Transverse colon (tissue), 4 donors: Measurements from ENCODE around the gene RXRB. TPM values are rescaled to one million over a fixed set of nuclear protein-coding genes. Genes with fewer than 3 reads are reported as not detected.

Experiments
- DNase-seq: peaks from one replicate; pipeline ENCODE4 v3.0.0-alpha.2; 2019
- H3K27ac ChIP-seq, 4 donors: fragments of 200-600 bp; sonication (generic); 2 replicates each; pipeline ENCODE4 v1.5.1; 2016 to 2018; ENCODE audit warnings: inconsistent platforms in 4 of 4
- H3K27me3 ChIP-seq: fragments of 200-600 bp; sonication (generic); 2 replicates; pipeline ENCODE4 v1.5.1; 2017; ENCODE audit warnings: inconsistent platforms
- H3K36me3 ChIP-seq, 4 donors: fragments of 200-600 bp; sonication (generic); 2 replicates each; pipeline ENCODE4 v1.5.1; 2017 to 2019; ENCODE audit warnings: inconsistent platforms in 4 of 4
- H3K4me1 ChIP-seq, 4 donors: fragments of 200-600 bp; sonication (generic); 2 replicates each; pipeline ENCODE4 v1.5.1; 2017 to 2020; ENCODE audit warnings: inconsistent platforms in 4 of 4
- H3K4me3 ChIP-seq, 4 donors: fragments of 200-600 bp; sonication (generic); 1 replicate in 1 of 4; 2 replicates in 3 of 4; pipeline versions ENCODE4 v1.5.1 to v1.6.1; 2017 to 2019; ENCODE audit warnings: inconsistent platforms in 4 of 4
- H3K9me3 ChIP-seq, 2 donors: fragments of 200-600 bp; sonication (generic); 2 replicates each; pipeline ENCODE4 v1.5.1; 2017 to 2019; ENCODE audit warnings: inconsistent platforms in 2 of 2
- EP300 ChIP-seq: sonication (generic); formaldehyde crosslinking; IDR thresholded peaks from one replicate; pipeline ENCODE4 v1.6.1; 2017; ENCODE audit warnings: antibody characterized with exemption, low read depth
- POLR2A ChIP-seq: fragments of 450-650 bp; IDR thresholded peaks from one replicate; pipeline ENCODE4 v1.6.1; 2016; ENCODE audit warnings: antibody characterized with exemption, mild to moderate bottlenecking, moderate library complexity
- POLR2AphosphoS5 ChIP-seq, 3 donors: sonication (generic); formaldehyde crosslinking; IDR thresholded peaks; one replicate each; pipeline ENCODE4 v1.6.1; 2016; ENCODE audit warnings: antibody characterized with exemption in 3 of 3
- WGBS, 2 donors: methylation state at CpG; one replicate each; pipeline ENCODE4 v1.1.5; 2018; ENCODE audit warnings: low coverage in 1 of 2; 5-methylcytosine and 5-hydroxymethylcytosine counted together
- in situ Hi-C, 4 donors: fragments of 200-750 bp; cut with MboI; loops; one replicate each; pipeline versions ENCODE4 v1.15.0 to v1.15.1; 2017; ENCODE audit warnings: low sequenced_read_pairs in 3 of 4, low pct_ligation_motif_present in 1 of 4, low pct_unique_long_range_greater_than_20kb in 1 of 4
- intact Hi-C: fragments of 100-400 bp; cut with DNase I; formaldehyde crosslinking; loops from one replicate; pipeline ENCODE4 v1.15.1; 2023; ENCODE audit warnings: low total_unique reads
- total RNA-seq, 4 donors: library from RNA; depleted of rRNA; stranded (reverse); fragments of >200 nt; gene quantifications; one replicate each; pipeline ENCODE4 v1.1.0, GENCODE V29; 2016
- TF ChIP-seq, protein P1 (sequence below), 5 experiments: fragments of 200-600 bp in 3 of 5; fragments of 450-650 bp in 2 of 5; sonication (generic) in 3 of 5; IDR thresholded peaks; 1 replicate in 2 of 5; 2 replicates in 3 of 5; pipeline ENCODE4 v1.5.1; 2016 to 2017; ENCODE audit warnings: antibody characterized with exemption in 5 of 5, inconsistent platforms in 3 of 5, mild to moderate bottlenecking in 2 of 5, moderate library complexity in 1 of 5

The RXRB gene
- total RNA-seq, 4 donors from 2014 or later, result 26.9 to 31.9 (median 29.4) TPM

DNA sequence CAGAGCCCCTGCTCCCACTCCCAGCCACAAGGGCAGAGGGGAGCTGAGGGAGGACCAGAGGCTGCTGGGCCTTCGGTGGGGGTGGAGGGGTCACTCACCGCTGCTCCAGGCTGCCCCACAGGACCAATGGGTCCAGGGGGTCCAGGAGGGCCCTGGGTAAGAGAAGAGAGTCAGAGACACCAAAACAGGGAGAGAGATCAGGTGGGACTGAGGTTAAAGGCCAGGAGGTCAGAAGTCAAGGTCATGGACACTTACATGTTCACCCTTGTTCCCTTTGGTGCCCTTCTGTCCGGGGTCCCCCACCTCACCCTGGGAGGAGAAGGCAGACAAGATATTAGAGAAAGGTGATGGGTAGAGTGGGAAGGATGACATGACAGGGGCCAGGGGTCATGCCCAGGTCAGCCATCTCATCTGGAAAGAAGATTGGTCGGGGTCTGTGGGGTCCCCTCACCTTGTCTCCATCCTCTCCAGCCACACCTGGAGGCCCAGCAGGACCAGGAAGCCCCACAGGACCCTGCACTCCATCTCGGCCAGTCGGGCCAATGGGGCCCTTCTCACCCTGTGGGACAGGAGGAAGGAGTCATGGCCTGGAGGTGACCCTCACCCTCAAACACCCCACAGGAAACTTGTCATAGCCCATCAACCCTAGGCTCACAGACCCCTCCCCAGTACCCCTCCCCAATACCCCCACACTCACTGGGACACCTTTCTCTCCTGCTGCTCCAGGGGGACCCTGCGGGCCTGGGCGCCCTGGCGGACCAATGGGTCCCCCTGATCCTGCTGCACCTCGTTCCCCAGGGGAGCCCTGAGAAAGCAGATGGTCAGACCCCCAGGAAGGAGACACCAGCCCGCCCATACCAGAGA, 29.2 kb downstream of the RXRB start:
- WGBS, 2 donors, result 80% methylated on average over 11 of the region's 11 CpGs; no CpG with 5 or more reads in 1 of the 2 donors
- TF ChIP-seq POLR2A (no peak), POLR2AphosphoS5 (IDR thresholded peaks at IDR 0.05) (no peak), EP300 (no peak)
- TF ChIP-seq, protein P1, sequence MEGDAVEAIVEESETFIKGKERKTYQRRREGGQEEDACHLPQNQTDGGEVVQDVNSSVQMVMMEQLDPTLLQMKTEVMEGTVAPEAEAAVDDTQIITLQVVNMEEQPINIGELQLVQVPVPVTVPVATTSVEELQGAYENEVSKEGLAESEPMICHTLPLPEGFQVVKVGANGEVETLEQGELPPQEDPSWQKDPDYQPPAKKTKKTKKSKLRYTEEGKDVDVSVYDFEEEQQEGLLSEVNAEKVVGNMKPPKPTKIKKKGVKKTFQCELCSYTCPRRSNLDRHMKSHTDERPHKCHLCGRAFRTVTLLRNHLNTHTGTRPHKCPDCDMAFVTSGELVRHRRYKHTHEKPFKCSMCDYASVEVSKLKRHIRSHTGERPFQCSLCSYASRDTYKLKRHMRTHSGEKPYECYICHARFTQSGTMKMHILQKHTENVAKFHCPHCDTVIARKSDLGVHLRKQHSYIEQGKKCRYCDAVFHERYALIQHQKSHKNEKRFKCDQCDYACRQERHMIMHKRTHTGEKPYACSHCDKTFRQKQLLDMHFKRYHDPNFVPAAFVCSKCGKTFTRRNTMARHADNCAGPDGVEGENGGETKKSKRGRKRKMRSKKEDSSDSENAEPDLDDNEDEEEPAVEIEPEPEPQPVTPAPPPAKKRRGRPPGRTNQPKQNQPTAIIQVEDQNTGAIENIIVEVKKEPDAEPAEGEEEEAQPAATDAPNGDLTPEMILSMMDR (IDR thresholded peaks at IDR 0.05), result no peak
- intact Hi-C loops, result no loop called here
- Histone ChIP-seq H3K27me3 (peaks cover 4% of the 10 kb centered on the region), H3K36me3 (no peaks in the 10 kb centered on the region), H3K4me1 (no peaks in the 10 kb centered on the region), H3K27ac (no peak overlapping the region), H3K4me3 (no peak overlapping the region), H3K9me3 (no peaks in the 10 kb centered on the region)
- in situ Hi-C loops, result no loop called here
- no peak for DNase-seq

GRCh38 chr6:33170176-33171015, 30.1 kb downstream of the RXRB start:
- H3K27ac ChIP-seq, result no peak overlapping the region
- TF ChIP-seq, protein P1 (IDR thresholded peaks at IDR 0.05), result no peak
- WGBS, 2 donors, result 77 to 100% methylated on average over 1 to 9 of the region's 9 CpGs
- H3K4me1 ChIP-seq, result no peaks in the 10 kb centered on the region
- no peaks in the 10 kb centered on the region for H3K9me3 ChIP-seq
- no peak overlapping the region for H3K4me3 ChIP-seq
- in situ Hi-C loops, result no loop called here
- intact Hi-C loops, result no loop called here
- H3K36me3 ChIP-seq, result no peaks in the 10 kb centered on the region
- no peak for DNase-seq
- H3K27me3 ChIP-seq, result peaks cover 4% of the 10 kb centered on the region

DNA sequence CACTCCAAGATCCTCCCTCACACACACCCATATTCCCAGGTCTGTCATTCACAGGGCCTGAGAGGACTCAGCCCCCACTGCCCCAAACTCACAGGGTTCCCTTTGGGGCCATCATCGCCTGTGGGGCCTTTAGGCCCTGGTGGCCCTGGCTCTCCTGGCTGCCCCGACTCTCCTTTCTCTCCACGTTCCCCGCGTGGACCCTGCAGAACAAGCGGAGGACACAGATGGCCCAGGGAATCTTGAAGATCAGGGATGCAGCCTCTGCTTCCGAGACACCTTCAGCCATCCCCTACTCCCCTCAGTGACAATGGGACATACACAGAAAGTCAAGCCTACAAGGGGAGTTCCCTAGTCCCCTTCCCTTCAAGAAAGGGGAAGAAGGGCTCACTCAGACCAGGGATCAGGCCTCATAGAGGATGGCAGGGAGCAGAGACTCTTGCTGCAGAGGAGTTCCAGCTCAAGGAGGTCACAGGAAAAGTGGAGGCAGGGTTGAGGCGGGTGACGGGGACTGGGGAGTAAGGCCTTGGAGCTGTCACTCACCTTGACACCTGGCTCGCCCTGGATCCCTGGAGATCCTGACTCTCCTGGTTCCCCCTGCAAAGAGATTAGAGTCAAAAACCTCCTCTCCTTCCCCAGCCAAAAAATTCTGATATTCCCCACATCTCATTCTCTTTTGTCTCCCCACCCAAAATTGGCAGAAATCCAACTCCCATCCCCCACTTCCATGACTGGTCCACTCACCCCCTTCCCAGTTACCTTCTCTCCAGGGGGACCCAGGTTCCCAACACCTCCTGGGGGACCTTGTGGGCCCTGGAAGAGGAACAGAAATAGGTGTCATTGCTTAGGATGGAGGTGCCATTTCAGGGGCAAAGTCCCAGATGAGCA, 30.9 kb downstream of the RXRB start:
- in situ Hi-C loops, result loop anchor here in 2 of 4 donors (10.0 kb wide), 1 partner anchor 75 kb away; no protein-coding TSS in a partner anchor
- TF ChIP-seq POLR2AphosphoS5 (IDR thresholded peaks at IDR 0.05), result no peak
- no peak for TF ChIP-seq EP300
- TF ChIP-seq, protein P1 (IDR thresholded peaks at IDR 0.05), result no peak
- TF ChIP-seq POLR2A, result no peak
- DNase-seq, result no peak
- WGBS, 2 donors, result 92% methylated on average over 10 of the region's 10 CpGs; no CpG with 5 or more reads in 1 of the 2 donors
- H3K36me3 ChIP-seq, result no peaks in the 10 kb centered on the region
- H3K9me3 ChIP-seq, result no peaks in the 10 kb centered on the region
- H3K27me3 ChIP-seq, result peaks cover 4% of the 10 kb centered on the region
- H3K4me1 ChIP-seq, result no peaks in the 10 kb centered on the region
- intact Hi-C loops, result loop anchor here (10.0 kb wide), 1 partner anchor 75 kb away; no protein-coding TSS in a partner anchor
- no peak overlapping the region for H3K4me3 ChIP-seq
- no peak overlapping the region for H3K27ac ChIP-seq
